Kidney (tissue), 14 donors: Measurements from ENCODE around the gene ASIP. TPM values are rescaled to one million over a fixed set of nuclear protein-coding genes. Genes with fewer than 3 reads are reported as not detected.
"Not testable (repeated sequence)": the region's sequence is repeated elsewhere in the genome, so short reads cannot be mapped to it uniquely, and the experiment has no call there.

Experiments
- DNase-seq, 5 donors: peaks; one replicate each; pipeline ENCODE4 v3.0.0-alpha.2; 2013 to 2020
- FAIRE-seq: peaks from 2 replicates; lab custom pipeline; 2012; peaks lifted over from hg19 to GRCh38; lab: Jason Lieb, UNC
- H3K27ac ChIP-seq, 2 donors: one replicate each; pipeline ENCODE4 v1.7.0; 2013; ENCODE audit warnings: low read depth in 2 of 2, low read length in 2 of 2, inconsistent platforms in 1 of 2
- H3K27me3 ChIP-seq: one replicate; pipeline ENCODE4 v1.7.1; 2013; ENCODE audit warnings: low read length, inconsistent platforms; ENCODE audit not compliant: control insufficient read depth, insufficient read depth
- H3K36me3 ChIP-seq, 3 donors: one replicate each; pipeline versions ENCODE4 v1.7.0 to v1.7.1; 2013; ENCODE audit warnings: low read length in 3 of 3, control low read depth in 1 of 3, inconsistent platforms in 1 of 3; ENCODE audit not compliant: insufficient read depth in 3 of 3, control insufficient read depth in 2 of 3
- H3K4me1 ChIP-seq, 3 donors: one replicate each; pipeline versions ENCODE4 v1.7.0 to v1.7.1; 2013; ENCODE audit warnings: low read length in 3 of 3, inconsistent platforms in 1 of 3, low read depth in 1 of 3; ENCODE audit not compliant: control insufficient read depth in 2 of 3, insufficient read depth in 2 of 3
- H3K4me3 ChIP-seq, 3 donors: one replicate each; pipeline versions ENCODE4 v1.7.0 to v1.8.1; 2013; ENCODE audit warnings: low read length in 3 of 3, control low read depth in 1 of 3, inconsistent platforms in 1 of 3
- H3K9ac ChIP-seq, 3 donors: one replicate each; pipeline versions ENCODE4 v1.7.0 to v1.7.1; 2013; ENCODE audit warnings: low read length in 3 of 3, control low read depth in 1 of 3, inconsistent platforms in 1 of 3
- H3K9me3 ChIP-seq, 3 donors: one replicate each; pipeline versions ENCODE4 v1.7.0 to v1.7.1; 2013; ENCODE audit warnings: low read length in 3 of 3, control low read depth in 1 of 3, inconsistent platforms in 1 of 3; ENCODE audit not compliant: control insufficient read depth in 2 of 3, insufficient read depth in 1 of 3
- intact Hi-C: fragments of 100-400 bp; cut with DNase I; formaldehyde crosslinking; loops from one replicate; pipeline ENCODE4 v1.11.1; 2022
- polyA plus RNA-seq: library from polyadenylated mRNA; stranded (reverse); fragments of 350-450 nt; fragmentation: Illumina TruSeq; extraction: RNeasy Lipid Tissue Mini Kit (QIAGEN cat#74804); gene quantifications from one replicate; pipeline ENCODE4 v1.2.3, GENCODE V29; 2014; ENCODE audit warnings: low read depth, low replicate concordance; ENCODE audit not compliant: insufficient read depth
- total RNA-seq: library from RNA; stranded (reverse); fragmentation: NEBNext Ultra II Directional; extraction: Animal tissue kit (Norgen Biotek cat#: 25700); gene quantifications from one replicate; pipeline ENCODE4 v1.2.1, GENCODE V29; 2021
- TF ChIP-seq, protein P1 (sequence below): IDR thresholded peaks from 3 replicates; pipeline ENCODE4 v1.5.1; 2012; ENCODE audit warnings: mild to moderate bottlenecking, moderate library complexity, borderline replicate concordance; ENCODE audit not compliant: insufficient read depth; ENCODE audit errors: extremely low read depth
- donor health status: control.
- donor health status: control.
- donor health status: control.
- donor health status: control.
- donor health status: control.
- donor health status: DM: yes; HTN: yes; CAD: no.
- donor health status: Normal renal cell carcinoma (clear cell type).

Gene ASIP
- total and polyA plus RNA-seq, 2 donors from 2014 or later: 0.84 TPM; not detected in 1

GRCh38 chr20:34285450-34285849, 44.2 kb downstream of the ASIP start:
- no peak for FAIRE-seq
- no peak overlapping the region for H3K9ac ChIP-seq
- TF ChIP-seq, protein P1, sequence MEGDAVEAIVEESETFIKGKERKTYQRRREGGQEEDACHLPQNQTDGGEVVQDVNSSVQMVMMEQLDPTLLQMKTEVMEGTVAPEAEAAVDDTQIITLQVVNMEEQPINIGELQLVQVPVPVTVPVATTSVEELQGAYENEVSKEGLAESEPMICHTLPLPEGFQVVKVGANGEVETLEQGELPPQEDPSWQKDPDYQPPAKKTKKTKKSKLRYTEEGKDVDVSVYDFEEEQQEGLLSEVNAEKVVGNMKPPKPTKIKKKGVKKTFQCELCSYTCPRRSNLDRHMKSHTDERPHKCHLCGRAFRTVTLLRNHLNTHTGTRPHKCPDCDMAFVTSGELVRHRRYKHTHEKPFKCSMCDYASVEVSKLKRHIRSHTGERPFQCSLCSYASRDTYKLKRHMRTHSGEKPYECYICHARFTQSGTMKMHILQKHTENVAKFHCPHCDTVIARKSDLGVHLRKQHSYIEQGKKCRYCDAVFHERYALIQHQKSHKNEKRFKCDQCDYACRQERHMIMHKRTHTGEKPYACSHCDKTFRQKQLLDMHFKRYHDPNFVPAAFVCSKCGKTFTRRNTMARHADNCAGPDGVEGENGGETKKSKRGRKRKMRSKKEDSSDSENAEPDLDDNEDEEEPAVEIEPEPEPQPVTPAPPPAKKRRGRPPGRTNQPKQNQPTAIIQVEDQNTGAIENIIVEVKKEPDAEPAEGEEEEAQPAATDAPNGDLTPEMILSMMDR: no peak

DNA sequence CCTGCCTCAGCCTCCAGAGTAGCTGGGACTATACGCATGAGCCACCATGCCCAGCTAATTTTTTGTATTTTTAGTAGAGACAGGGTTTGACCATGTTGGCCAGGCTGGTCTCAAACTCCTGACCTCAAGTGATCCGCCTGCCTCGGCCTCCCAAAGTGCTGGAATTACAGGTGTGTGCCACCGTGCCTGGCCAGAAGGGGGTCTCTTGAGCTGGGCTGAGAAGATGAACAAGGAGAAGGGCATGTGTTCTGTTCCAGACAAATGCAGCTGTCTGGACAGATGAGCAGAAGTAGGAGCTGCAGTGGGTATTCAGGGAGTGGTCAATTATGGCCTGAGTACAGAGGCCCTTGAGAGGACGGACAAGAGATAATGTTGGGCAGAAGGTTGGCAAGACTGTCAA, 46.3 kb downstream of the ASIP start:
- intact Hi-C loops, H3K27ac ChIP-seq, H3K4me1 ChIP-seq, H3K9me3 ChIP-seq, H3K9ac ChIP-seq, H3K27me3 ChIP-seq, FAIRE-seq, DNase-seq, H3K4me3 ChIP-seq: not testable (repeated sequence)
- H3K36me3 ChIP-seq: peaks cover 0 to 52% (median 43%) of the 10 kb centered on the region in 3 donors

More at GRCh38 chr20:34285450-34285849, 44.2 kb downstream of the ASIP start:
- Histone ChIP-seq H3K27ac (no peak overlapping the region), H3K27me3 (no peaks in the 10 kb centered on the region), H3K36me3 (peaks cover 0 to 50% (median 35%) of the 10 kb centered on the region in 3 donors), H3K9me3 (no peaks in the 10 kb centered on the region), H3K4me3 (no peak overlapping the region), H3K4me1 (no peaks in the 10 kb centered on the region)
- no peak for DNase-seq
- intact Hi-C loops: no loop called here

- H3K36me3 ChIP-seq: peaks cover 0 to 48% (median 41%) of the 10 kb centered on the region in 3 donors
- no peaks in the 10 kb centered on the region for H3K27me3 ChIP-seq
- H3K27ac ChIP-seq: no peak overlapping the region
- H3K4me3 ChIP-seq: no peak overlapping the region
- no peaks in the 10 kb centered on the region for H3K9me3 ChIP-seq
- intact Hi-C loops: no loop called here
- no peak overlapping the region for H3K9ac ChIP-seq
- TF ChIP-seq, protein P1: no peak
- no peaks in the 10 kb centered on the region for H3K4me1 ChIP-seq
- DNase-seq: no peak
- no peak for FAIRE-seq
These were observed 49.2 kb downstream of the ASIP start for GRCh38 chr20:34290471-34290870.

GRCh38 chr20:34292496-34292895, 51.3 kb downstream of the ASIP start:
- no peak overlapping the region for H3K4me3 ChIP-seq
- DNase-seq (no peak), FAIRE-seq (no peak)
- TF ChIP-seq, protein P1: no peak
- no peaks in the 10 kb centered on the region for H3K27me3 ChIP-seq
- H3K9me3 ChIP-seq: no peaks in the 10 kb centered on the region
- H3K36me3 ChIP-seq: peaks cover 0 to 47% (median 41%) of the 10 kb centered on the region in 3 donors
- H3K9ac ChIP-seq: no peak overlapping the region
- H3K27ac ChIP-seq: no peak overlapping the region
- peaks cover 0 to 5% (median 0%) of the 10 kb centered on the region in 3 donors for H3K4me1 ChIP-seq
- intact Hi-C loops: no loop called here
